Testis (tissue), 3 donors: ENCODE results near the gene PAFAH2. TPM values are rescaled to one million over a fixed set of nuclear protein-coding genes. Genes with fewer than 3 reads are reported as not detected.

ENCODE experiments used
- DNase-seq: peaks from one replicate; pipeline ENCODE4 v3.0.0-alpha.2; 2019
- H3K27ac ChIP-seq, 2 donors: fragments of 200-600 bp; sonication (generic); one replicate each; pipeline ENCODE4 v1.5.1; 2019
- H3K27me3 ChIP-seq: fragments of 200-600 bp; sonication (generic); one replicate; pipeline ENCODE4 v1.5.1; 2019
- H3K36me3 ChIP-seq: fragments of 200-600 bp; sonication (generic); one replicate; pipeline ENCODE4 v1.5.1; 2017; ENCODE audit warnings: low read depth; ENCODE audit errors: missing control alignments
- H3K4me1 ChIP-seq: fragments of 200-600 bp; sonication (generic); one replicate; pipeline ENCODE4 v1.5.1; 2019
- H3K4me3 ChIP-seq, 2 donors: fragments of 200-600 bp; sonication (generic); one replicate each; pipeline ENCODE4 v1.5.1; 2017 to 2019
- H3K9me3 ChIP-seq: fragments of 200-600 bp; sonication (generic); one replicate; pipeline ENCODE4 v1.5.1; 2017
- POLR2A ChIP-seq: fragments of 450-650 bp; IDR thresholded peaks from one replicate; pipeline ENCODE4 v1.6.1; 2017; ENCODE audit warnings: antibody characterized with exemption, mild to moderate bottlenecking, moderate library complexity
- WGBS, 2 donors: methylation state at CpG; one replicate each; pipeline ENCODE4 v1.1.5; 2018; 5-methylcytosine and 5-hydroxymethylcytosine counted together
- intact Hi-C: fragments of 100-400 bp; cut with DNase I; formaldehyde crosslinking; loops from one replicate; pipeline ENCODE4 v1.15.1; 2023; ENCODE audit warnings: low total_unique reads
- polyA plus RNA-seq: library from polyadenylated mRNA; stranded (reverse); fragments of 350-450 nt; fragmentation: Illumina TruSeq; extraction: RNeasy Lipid Tissue Mini Kit (QIAGEN cat#74804); gene quantifications from one replicate; pipeline ENCODE4 v1.2.3, GENCODE V29; 2014; ENCODE audit warnings: low read depth, low replicate concordance; ENCODE audit not compliant: insufficient read depth
- small RNA-seq, 2 donors: library from RNA; depleted of rRNA; stranded (forward); fragments of <200 nt; gene quantifications; one replicate each; pipeline ENCODE3, GENCODE V24; 2016
- total RNA-seq, 2 donors: library from RNA; depleted of rRNA; stranded (reverse); fragments of >200 nt; gene quantifications; one replicate each; pipeline ENCODE4 v1.2.3, GENCODE V29; 2016
- TF ChIP-seq, protein P1 (sequence below), 3 experiments: fragments of 450-650 bp in 2 of 3; fragments of 200-600 bp in 1 of 3; sonication (generic) in 1 of 3; IDR thresholded peaks; one replicate each; pipeline ENCODE4 v1.5.1; 2016 to 2019; ENCODE audit warnings: antibody characterized with exemption in 3 of 3, mild to moderate bottlenecking in 2 of 3, moderate library complexity in 1 of 3

Gene PAFAH2
- total and polyA plus RNA-seq, 3 donors from 2014 or later: 14.5 to 24.1 (median 18.9) TPM

- intact Hi-C loops: no loop called here
- Histone ChIP-seq H3K4me3 (no peak overlapping the region), H3K9me3 (no peaks in the 10 kb centered on the region), H3K27me3 (no peaks in the 10 kb centered on the region), H3K27ac (no peak overlapping the region), H3K4me1 (peaks cover 2% of the 10 kb centered on the region), H3K36me3 (no peaks in the 10 kb centered on the region)
- 88 to 96% methylated on average over 5 of the region's 5 CpGs for WGBS, 2 donors
- TF ChIP-seq, protein P1, sequence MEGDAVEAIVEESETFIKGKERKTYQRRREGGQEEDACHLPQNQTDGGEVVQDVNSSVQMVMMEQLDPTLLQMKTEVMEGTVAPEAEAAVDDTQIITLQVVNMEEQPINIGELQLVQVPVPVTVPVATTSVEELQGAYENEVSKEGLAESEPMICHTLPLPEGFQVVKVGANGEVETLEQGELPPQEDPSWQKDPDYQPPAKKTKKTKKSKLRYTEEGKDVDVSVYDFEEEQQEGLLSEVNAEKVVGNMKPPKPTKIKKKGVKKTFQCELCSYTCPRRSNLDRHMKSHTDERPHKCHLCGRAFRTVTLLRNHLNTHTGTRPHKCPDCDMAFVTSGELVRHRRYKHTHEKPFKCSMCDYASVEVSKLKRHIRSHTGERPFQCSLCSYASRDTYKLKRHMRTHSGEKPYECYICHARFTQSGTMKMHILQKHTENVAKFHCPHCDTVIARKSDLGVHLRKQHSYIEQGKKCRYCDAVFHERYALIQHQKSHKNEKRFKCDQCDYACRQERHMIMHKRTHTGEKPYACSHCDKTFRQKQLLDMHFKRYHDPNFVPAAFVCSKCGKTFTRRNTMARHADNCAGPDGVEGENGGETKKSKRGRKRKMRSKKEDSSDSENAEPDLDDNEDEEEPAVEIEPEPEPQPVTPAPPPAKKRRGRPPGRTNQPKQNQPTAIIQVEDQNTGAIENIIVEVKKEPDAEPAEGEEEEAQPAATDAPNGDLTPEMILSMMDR (IDR thresholded peaks at IDR 0.05): no peak
- TF ChIP-seq POLR2A: no peak
- no peak for DNase-seq
Observed at GRCh38 chr1:25912076-25912831, 85.6 kb downstream of the PAFAH2 start.

GRCh38 chr1:25911162-25911561 is 86.7 kb downstream of the PAFAH2 start:
- H3K4me3 ChIP-seq: no peak overlapping the region
- no peak for DNase-seq
- no peaks in the 10 kb centered on the region for H3K9me3 ChIP-seq
- no peak for TF ChIP-seq POLR2A
- TF ChIP-seq, protein P1 (IDR thresholded peaks at IDR 0.05): no peak
- intact Hi-C loops: no loop called here
- H3K4me1 ChIP-seq: peaks cover 10% of the 10 kb centered on the region
- no peaks in the 10 kb centered on the region for H3K27me3 ChIP-seq
- H3K36me3 ChIP-seq: no peaks in the 10 kb centered on the region
- no peak overlapping the region for H3K27ac ChIP-seq

Small RNA genes within 50 kb of the gene (small RNA-seq; reads per million reads assigned to genes)
- gene RF00283 (0 reads per million in 2 donors), gene RF00492 (0 reads per million in 2 donors), gene RNU6-110P (0 reads per million in 2 donors)

Other genes starting within 250 kb of the PAFAH2 start
- 10 to 100 TPM; 17.2 to 29.8 TPM for gene SELENON, start 197.9 kb downstream of the PAFAH2 start, total RNA-seq
- gene SELENON, start 197.9 kb downstream of the PAFAH2 start, polyA plus RNA-seq: 30.7 TPM
- gene MTFR1L, start 178.1 kb downstream of the PAFAH2 start, total RNA-seq: 100 to 1,000 TPM; 148 to 166 TPM
- gene MTFR1L, start 178.1 kb downstream of the PAFAH2 start, polyA plus RNA-seq: 253 TPM
- 10 to 100 TPM; 14.1 to 22.5 TPM for gene AUNIP, start 138.6 kb downstream of the PAFAH2 start, total RNA-seq
- gene AUNIP, start 138.6 kb downstream of the PAFAH2 start, polyA plus RNA-seq: 28.5 TPM
- 10 to 100 TPM; 92.4 to 94.8 TPM for gene PAQR7, start 122.4 kb downstream of the PAFAH2 start, total RNA-seq
- gene PAQR7, start 122.4 kb downstream of the PAFAH2 start, polyA plus RNA-seq: 89.3 TPM
- gene STMN1, start 91.6 kb downstream of the PAFAH2 start, total RNA-seq: 100 to 1,000 TPM; 230 to 393 TPM
- gene STMN1, start 91.6 kb downstream of the PAFAH2 start, polyA plus RNA-seq: 727 TPM
- gene EXTL1, start 23.7 kb upstream of the PAFAH2 start, total RNA-seq: 1 to 10 TPM; 1.3 to 2.8 TPM
- gene EXTL1, start 23.7 kb upstream of the PAFAH2 start, polyA plus RNA-seq: 1.3 TPM
- under 1 TPM; 0.24 to 0.87 TPM for gene SLC30A2, start 48.1 kb upstream of the PAFAH2 start, total RNA-seq
- gene SLC30A2, start 48.1 kb upstream of the PAFAH2 start, polyA plus RNA-seq: 1.0 TPM
- under 1 TPM; 0.50 to 0.71 TPM for gene TRIM63, start 69.6 kb upstream of the PAFAH2 start, total RNA-seq
- 1.2 TPM for gene TRIM63, start 69.6 kb upstream of the PAFAH2 start, polyA plus RNA-seq
- 10 to 100 TPM in 1 of 2 donors, 1 to 10 TPM in 1; 9.9 to 11.7 TPM for gene PDIK1L, start 113.8 kb upstream of the PAFAH2 start, total RNA-seq
- 7.0 TPM for gene PDIK1L, start 113.8 kb upstream of the PAFAH2 start, polyA plus RNA-seq
- 1 to 10 TPM; 1.8 to 3.2 TPM for gene FAM110D, start 161.0 kb upstream of the PAFAH2 start, total RNA-seq
- 1.3 TPM for gene FAM110D, start 161.0 kb upstream of the PAFAH2 start, polyA plus RNA-seq
- not detected for gene C1orf232, start 170.9 kb upstream of the PAFAH2 start, total RNA-seq
- gene C1orf232, start 170.9 kb upstream of the PAFAH2 start, polyA plus RNA-seq: not detected
- gene ZNF593, start 171.8 kb upstream of the PAFAH2 start, total RNA-seq: 10 to 100 TPM; 37.3 to 56.7 TPM
- gene ZNF593, start 171.8 kb upstream of the PAFAH2 start, polyA plus RNA-seq: 22.8 TPM
- gene ZNF593OS, start 173.8 kb upstream of the PAFAH2 start, total RNA-seq: 1 to 10 TPM in 1 of 2 donors, not detected in 1; 1.7 TPM
- 0.62 TPM for gene ZNF593OS, start 173.8 kb upstream of the PAFAH2 start, polyA plus RNA-seq
- gene CNKSR1, start 179.4 kb upstream of the PAFAH2 start, total RNA-seq: 1 to 10 TPM; 7.6 to 9.6 TPM
- 2.7 TPM for gene CNKSR1, start 179.4 kb upstream of the PAFAH2 start, polyA plus RNA-seq
- 1 to 10 TPM; 4.9 to 8.2 TPM for gene CATSPER4, start 192.5 kb upstream of the PAFAH2 start, total RNA-seq
- 13.2 TPM for gene CATSPER4, start 192.5 kb upstream of the PAFAH2 start, polyA plus RNA-seq
- gene CEP85, start 236.1 kb upstream of the PAFAH2 start, total RNA-seq: 10 to 100 TPM; 52.1 to 61.8 TPM
- 82.5 TPM for gene CEP85, start 236.1 kb upstream of the PAFAH2 start, polyA plus RNA-seq